Heart right ventricle (tissue), 16 donors: ENCODE results near the gene NDUFAB1. TPM values are rescaled to one million over a fixed set of nuclear protein-coding genes. Genes with fewer than 3 reads are reported as not detected.
"Not testable (repeated sequence)": the region's sequence is repeated elsewhere in the genome, so short reads cannot be mapped to it uniquely, and the experiment has no call there.

Experiments
- ATAC-seq, 8 donors: fragments of 200-7000 bp; cut with Tn5 transposase; one replicate each; pipeline ENCODE4 v1.9.1; 2020; ENCODE audit warnings: mild to moderate bottlenecking in 8 of 8, moderate library complexity in 8 of 8, moderate number of reproducible peaks in 1 of 8
- DNase-seq, 2 donors: peaks; one replicate each; pipeline ENCODE4 v3.0.0-alpha.2; 2020
- H3K27ac ChIP-seq, 10 donors: fragments of 200-600 bp; sonication (generic) in 2 of 10; one replicate each; pipeline versions ENCODE4 v1.5.0 to v1.8.0; 2020 to 2022; ENCODE audit warnings: mild to moderate bottlenecking in 3 of 10
- H3K27me3 ChIP-seq, 7 donors: fragments of 200-600 bp; one replicate each; pipeline ENCODE4 v1.8.0; 2021 to 2022; ENCODE audit warnings: mild to moderate bottlenecking in 2 of 7
- H3K36me3 ChIP-seq, 9 donors: fragments of 200-600 bp; sonication (generic) in 1 of 9; one replicate each; pipeline versions ENCODE4 v1.5.0 to v1.8.0; 2020 to 2022; ENCODE audit warnings: mild to moderate bottlenecking in 2 of 9
- H3K4me1 ChIP-seq, 9 donors: fragments of 200-600 bp; sonication (generic) in 1 of 9; one replicate each; pipeline versions ENCODE4 v1.5.0 to v1.8.0; 2020 to 2022; ENCODE audit warnings: mild to moderate bottlenecking in 4 of 9
- H3K4me3 ChIP-seq, 10 donors: fragments of 200-600 bp; sonication (generic) in 2 of 10; one replicate each; pipeline versions ENCODE4 v1.5.0 to v1.8.0; 2020 to 2022; ENCODE audit warnings: mild to moderate bottlenecking in 7 of 10, moderate library complexity in 2 of 10
- H3K9me3 ChIP-seq, 11 donors: fragments of 200-600 bp in 10 of 11; sonication (generic) in 2 of 11; one replicate each; pipeline versions ENCODE4 v1.5.0 to v1.8.0; 2013 to 2022; ENCODE audit warnings: mild to moderate bottlenecking in 2 of 11, control low read depth in 1 of 11, moderate library complexity in 1 of 11
- WGBS, 2 donors: extraction: QIAGEN DNeasy Blood & Tissue Kit; methylation state at CpG; one replicate each; pipeline ENCODE4 v1.1.7; 2013; ENCODE audit warnings: inconsistent platforms in 1 of 2; 5-methylcytosine and 5-hydroxymethylcytosine counted together
- intact Hi-C, 10 donors: fragments of 100-400 bp; cut with DNase I; formaldehyde crosslinking; loops; one replicate each; pipeline versions ENCODE4 v1.11.1 to v1.14.2; 2022
- polyA plus RNA-seq, 2 donors: library from polyadenylated mRNA; stranded (reverse); fragments of 200-250 nt; gene quantifications; one replicate each; pipeline ENCODE4 v1.2.3, GENCODE V29; 2013
- total RNA-seq, 10 donors: library from RNA; stranded (reverse); fragmentation: NEBNext Ultra II Directional in 3 of 10; extraction: Animal tissue kit (Norgen Biotek cat#: 25700) in 3 of 10; gene quantifications; one replicate each; pipeline versions ENCODE4 v1.2.1 to v1.2.4, GENCODE V29; 2021 to 2023
- TF ChIP-seq, protein P1 (sequence below), 9 donors: fragments of 200-600 bp; sonication (generic) in 2 of 9; IDR thresholded peaks; one replicate each; pipeline versions ENCODE4 v1.5.0 to v1.8.0; 2021 to 2022; ENCODE audit warnings: antibody characterized with exemption in 9 of 9, mild to moderate bottlenecking in 5 of 9, moderate library complexity in 1 of 9
- donor health status: Arrhythmogenic right ventricular cardiomyopathy.
- donor health status: ischemic (EF 13 %, LVEDD 7.1; RV severe dilation, severe dysfunction).
- donor health status: healthy with polysubstance abuse.
- donor health status: DM: no; HTN: yes; CAD: no.
- donor health status: DM: no; HTN: no; CAD: no.
- donor health status: ischemic (EF 25% LVEDD 6.9; RV normal size, moderate dysfunction).
- donor health status: ischemic (EF 25% LVEDD 5.7; RV mildly dilated, moderate dysfunction).
- donor health status: healthy.
- donor health status: DM: yes; HTN: yes; CAD: no.
- donor health status: Ischemic cardiomyopathy.
- donor health status: ischemic (EF 35%, LVEDD 5.7; RV mildly dilated, moderate dysfunction).
- donor health status: nonischemic (EF 11% LVEDD 7.7; RV severe dilation, severe dysfunction).
- donor health status: DM: yes; HTN: yes; CAD: no.
- donor health status: PGD.
- donor health status: ischemic (EF 29% LVEDD 5.4; RV normal size, mild dysfunction).
- donor health status: nonischemic (EF 23%, LVEDD 6.1; RV moderate dilation, normal function).

The NDUFAB1 gene
- total and polyA plus RNA-seq, 12 donors = 211 to 592 (median 418) TPM

DNA sequence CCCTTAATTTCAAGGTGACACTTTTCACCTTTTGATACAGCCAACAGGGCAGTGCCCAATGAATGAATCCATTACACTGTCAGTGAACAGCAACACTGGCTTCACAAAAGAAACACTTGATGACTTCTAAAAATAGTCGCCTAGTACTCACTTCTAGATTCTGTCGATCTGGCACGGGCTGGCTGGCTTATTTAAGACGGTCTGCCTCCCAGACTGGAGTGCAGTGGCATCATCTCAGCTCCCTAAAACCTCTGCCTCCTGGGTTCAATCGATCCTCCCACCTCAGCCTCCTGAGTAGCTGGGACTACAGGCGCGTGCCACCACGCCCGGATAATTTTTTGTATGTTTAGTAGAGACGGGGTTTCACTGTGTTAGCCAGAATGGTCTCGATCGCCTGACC is 1.9 kb downstream of the NDUFAB1 start:
- ATAC-seq = peak in 5 of 8 donors; percentile 37 to 69 (median 56)
- peak overlapping the region in 5 of 10 donors; percentile 80 to 100 (median 96) for H3K4me3 ChIP-seq
- peaks cover 0 to 56% (median 23%) of the 10 kb centered on the region in 9 donors for H3K36me3 ChIP-seq
- peak overlapping the region in 9 of 10 donors; percentile 2 to 96 (median 94) for H3K27ac ChIP-seq
- H3K27me3 ChIP-seq = no peaks in the 10 kb centered on the region
- peak in 1 of 2 donors; percentile 41 for DNase-seq
- H3K4me1 ChIP-seq = peaks cover 7 to 46% (median 27%) of the 10 kb centered on the region in 9 donors
- no peaks in the 10 kb centered on the region for H3K9me3 ChIP-seq
- intact Hi-C loops = loop anchor here in 1 of 10 donors (2.0 kb wide), 1 partner anchor 29 kb away; no protein-coding TSS in a partner anchor
- TF ChIP-seq, protein P1, sequence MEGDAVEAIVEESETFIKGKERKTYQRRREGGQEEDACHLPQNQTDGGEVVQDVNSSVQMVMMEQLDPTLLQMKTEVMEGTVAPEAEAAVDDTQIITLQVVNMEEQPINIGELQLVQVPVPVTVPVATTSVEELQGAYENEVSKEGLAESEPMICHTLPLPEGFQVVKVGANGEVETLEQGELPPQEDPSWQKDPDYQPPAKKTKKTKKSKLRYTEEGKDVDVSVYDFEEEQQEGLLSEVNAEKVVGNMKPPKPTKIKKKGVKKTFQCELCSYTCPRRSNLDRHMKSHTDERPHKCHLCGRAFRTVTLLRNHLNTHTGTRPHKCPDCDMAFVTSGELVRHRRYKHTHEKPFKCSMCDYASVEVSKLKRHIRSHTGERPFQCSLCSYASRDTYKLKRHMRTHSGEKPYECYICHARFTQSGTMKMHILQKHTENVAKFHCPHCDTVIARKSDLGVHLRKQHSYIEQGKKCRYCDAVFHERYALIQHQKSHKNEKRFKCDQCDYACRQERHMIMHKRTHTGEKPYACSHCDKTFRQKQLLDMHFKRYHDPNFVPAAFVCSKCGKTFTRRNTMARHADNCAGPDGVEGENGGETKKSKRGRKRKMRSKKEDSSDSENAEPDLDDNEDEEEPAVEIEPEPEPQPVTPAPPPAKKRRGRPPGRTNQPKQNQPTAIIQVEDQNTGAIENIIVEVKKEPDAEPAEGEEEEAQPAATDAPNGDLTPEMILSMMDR (IDR thresholded peaks at IDR 0.05) = no peak
- 73 to 80% methylated on average over 12 of the region's 12 CpGs for WGBS, 2 donors

DNA sequence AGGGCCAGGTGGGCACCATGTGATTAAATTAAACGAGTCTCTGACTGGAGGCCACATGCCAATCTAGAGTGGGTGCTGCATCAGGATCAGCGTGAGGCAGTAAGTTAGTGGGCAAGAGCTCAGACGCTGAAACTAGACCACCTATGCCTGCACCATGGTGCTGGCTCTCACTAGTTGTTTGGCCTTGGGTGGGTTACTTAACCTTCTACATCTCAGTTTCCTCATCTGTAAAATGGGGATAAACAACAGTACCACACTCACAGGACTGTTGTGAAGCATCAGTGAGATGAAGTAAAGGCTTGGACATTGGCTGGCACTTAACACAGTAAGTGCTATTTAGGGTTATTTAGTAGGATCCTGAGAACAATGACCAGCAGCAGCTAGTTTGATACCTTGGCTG is 5.9 kb downstream of the NDUFAB1 start:
- ATAC-seq (no peak), DNase-seq (no peak)
- Histone ChIP-seq H3K4me3 (no peak overlapping the region), H3K27me3 (no peaks in the 10 kb centered on the region), H3K9me3 (no peaks in the 10 kb centered on the region), H3K4me1 (peaks cover 7 to 55% (median 34%) of the 10 kb centered on the region in 9 donors), H3K27ac (no peak overlapping the region), H3K36me3 (peaks cover 0 to 96% (median 42%) of the 10 kb centered on the region in 9 donors)
- intact Hi-C loops = no loop called here
- 86 to 95% methylated on average over 3 of the region's 3 CpGs for WGBS, 2 donors
- TF ChIP-seq, protein P1 (IDR thresholded peaks at IDR 0.05) = no peak

DNA sequence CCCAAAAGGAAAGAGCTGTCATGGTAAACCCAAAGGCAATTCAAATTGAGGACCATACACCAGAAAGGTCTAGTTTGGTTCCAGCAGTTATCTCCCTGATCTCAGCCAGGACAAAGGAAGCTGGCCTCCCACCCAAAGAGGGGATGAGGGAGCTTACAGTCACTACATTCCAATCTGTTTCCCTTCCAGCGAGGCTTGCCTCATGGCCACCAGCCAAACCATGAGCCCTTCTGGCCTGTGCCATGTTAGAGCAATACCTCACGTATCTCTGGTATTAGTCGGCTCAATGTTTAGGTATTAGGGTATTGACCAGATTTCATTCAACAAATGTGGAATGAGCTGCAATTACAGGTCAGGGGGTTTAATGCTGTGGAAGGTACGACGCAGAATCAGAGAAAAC is 8.4 kb downstream of the NDUFAB1 start:
- 64% methylated on average over 5 of the region's 5 CpGs for WGBS, 2 donors
- intact Hi-C loops = no loop called here
- H3K9me3 ChIP-seq = no peaks in the 10 kb centered on the region
- TF ChIP-seq, protein P1 (IDR thresholded peaks at IDR 0.05) = no peak
- peaks cover 0 to 45% (median 15%) of the 10 kb centered on the region in 9 donors for H3K4me1 ChIP-seq
- H3K36me3 ChIP-seq = peaks cover 0 to 94% (median 52%) of the 10 kb centered on the region in 9 donors
- H3K4me3 ChIP-seq = no peak overlapping the region
- ATAC-seq (peak in 4 of 8 donors; percentile 44 to 62 (median 51)), DNase-seq (peak in 1 of 2 donors; percentile 30)
- peak overlapping the region in 3 of 10 donors; percentile 1 to 25 (median 15) for H3K27ac ChIP-seq
- no peaks in the 10 kb centered on the region for H3K27me3 ChIP-seq

DNA sequence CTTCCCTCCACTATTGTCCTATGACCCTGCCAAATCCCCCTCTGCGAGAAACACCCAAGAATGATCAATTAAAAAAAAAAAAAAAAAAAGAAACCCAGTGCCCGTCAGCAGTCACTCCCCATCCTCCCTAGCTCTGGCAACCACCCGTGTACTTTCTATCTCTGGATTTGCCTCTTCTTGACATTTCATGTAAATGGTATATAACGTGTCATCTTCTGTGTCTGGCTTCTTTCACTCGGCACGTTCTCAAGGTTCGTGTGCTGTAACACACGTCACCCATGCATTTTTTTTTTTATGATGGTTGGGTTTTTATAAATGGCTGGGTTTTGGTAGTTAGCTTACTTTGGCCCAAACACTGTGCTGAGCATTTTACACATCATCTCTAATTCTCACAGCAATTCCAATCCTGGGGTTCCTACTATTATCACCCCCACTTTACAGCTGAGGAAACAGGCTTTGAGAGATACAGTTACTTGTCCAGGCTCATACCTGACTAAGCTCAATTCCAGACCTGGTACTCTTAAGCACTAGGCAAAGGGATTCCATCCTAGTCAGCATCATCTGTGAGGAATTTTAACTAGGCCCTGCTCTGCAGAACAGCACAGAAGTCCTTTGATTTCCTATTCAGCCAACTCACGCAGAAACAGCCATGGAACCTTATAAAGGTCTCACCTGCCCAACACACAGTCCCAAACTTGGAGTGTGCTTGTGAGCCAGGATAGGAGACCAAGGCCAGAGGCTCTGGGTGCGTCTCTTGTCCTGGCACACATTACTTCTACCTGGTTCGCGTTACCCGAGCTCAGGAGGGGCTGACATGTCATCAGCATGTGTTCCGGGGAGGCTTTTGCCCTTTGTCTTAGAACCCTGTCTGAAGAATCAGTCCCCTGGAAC is 11.7 kb downstream of the NDUFAB1 start:
- ATAC-seq (peak in 6 of 8 donors; percentile 43 to 71 (median 68)), DNase-seq (no peak)
- TF ChIP-seq, protein P1 (IDR thresholded peaks at IDR 0.05) = no peak
- Histone ChIP-seq H3K9me3 (no peaks in the 10 kb centered on the region), H3K36me3 (peaks cover 0 to 92% (median 54%) of the 10 kb centered on the region in 9 donors), H3K27me3 (no peaks in the 10 kb centered on the region), H3K4me1 (peaks cover 0 to 31% (median 13%) of the 10 kb centered on the region in 9 donors), H3K4me3 (no peak overlapping the region), H3K27ac (peak overlapping the region in 6 of 10 donors; percentile 16 to 44 (median 28))
- intact Hi-C loops = no loop called here
- 65 to 75% methylated on average over 13 of the region's 14 CpGs for WGBS, 2 donors

DNA sequence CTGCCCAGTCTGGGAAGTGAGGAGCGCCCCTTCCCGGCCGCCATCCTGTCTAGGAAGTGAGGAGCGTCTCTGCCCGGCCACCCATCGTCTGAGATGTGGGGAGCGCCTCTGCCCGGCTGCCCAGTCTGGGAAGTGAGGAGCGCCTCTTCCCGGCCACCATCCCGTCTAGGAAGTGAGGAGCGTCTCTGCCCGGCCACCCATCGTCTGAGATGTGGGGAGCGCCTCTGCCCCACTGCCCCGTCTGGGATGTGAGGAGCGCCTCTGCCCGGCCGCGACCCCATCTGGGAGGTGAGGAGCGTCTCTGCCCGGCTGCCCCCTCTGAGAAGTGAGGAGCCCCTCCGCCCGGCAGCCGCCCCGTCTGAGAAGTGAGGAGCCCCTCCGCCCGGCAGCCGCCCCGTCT is 12.8 kb downstream of the NDUFAB1 start:
- H3K27me3 ChIP-seq, DNase-seq, H3K4me3 ChIP-seq, H3K9me3 ChIP-seq, intact Hi-C loops, ATAC-seq, H3K27ac ChIP-seq: not testable (repeated sequence)
- WGBS, 2 donors = 95 to 98% methylated on average over 19 to 28 of the region's 30 CpGs
- Histone ChIP-seq H3K4me1 (peaks cover 4 to 29% (median 15%) of the 10 kb centered on the region in 9 donors), H3K36me3 (peaks cover 0 to 90% (median 51%) of the 10 kb centered on the region in 9 donors)
